Pancreas (tissue), 10 donors: ENCODE results near the gene SH3YL1. TPM values are rescaled to one million over a fixed set of nuclear protein-coding genes. Genes with fewer than 3 reads are reported as not detected.

Experiments
- ATAC-seq, 4 donors: fragments of 200-7000 bp; cut with Tn5 transposase; one replicate each; pipeline versions ENCODE4 v1.8.0 to v1.9.1; 2020; ENCODE audit warnings: mild to moderate bottlenecking in 4 of 4, moderate library complexity in 4 of 4
- DNase-seq, 6 donors: peaks; one replicate each; pipeline ENCODE4 v3.0.0-alpha.2; 2020
- FAIRE-seq: peaks from 2 replicates; lab custom pipeline; 2012; peaks lifted over from hg19 to GRCh38; lab: Jason Lieb, UNC
- H3K27ac ChIP-seq, 4 donors: fragments of 200-600 bp; sonication (generic); 1 replicate in 3 of 4; 2 replicates in 1 of 4; pipeline versions ENCODE4 v1.5.0 to v1.8.0; 2020
- H3K27me3 ChIP-seq, 4 donors: fragments of 200-600 bp; one replicate each; pipeline ENCODE4 v1.8.0; 2021
- H3K36me3 ChIP-seq, 3 donors: fragments of 200-600 bp; sonication (generic) in 1 of 3; one replicate each; pipeline versions ENCODE4 v1.5.0 to v1.8.0; 2020 to 2021
- H3K4me1 ChIP-seq, 3 donors: fragments of 200-600 bp; one replicate each; pipeline ENCODE4 v1.8.0; 2021
- H3K4me3 ChIP-seq, 4 donors: fragments of 200-600 bp; sonication (generic) in 2 of 4; one replicate each; pipeline versions ENCODE4 v1.5.0 to v1.8.0; 2020 to 2021
- H3K9me3 ChIP-seq, 4 donors: fragments of 200-600 bp; one replicate each; pipeline ENCODE4 v1.8.0; 2021
- WGBS, 2 donors: extraction: QIAGEN DNeasy Blood & Tissue Kit; methylation state at CpG; one replicate each; pipeline ENCODE4 v1.1.7; 2013; 5-methylcytosine and 5-hydroxymethylcytosine counted together
- intact Hi-C, 3 donors: fragments of 100-400 bp; cut with DNase I; formaldehyde crosslinking; loops; one replicate each; pipeline versions ENCODE4 v1.11.1 to v1.14.2; 2022
- polyA plus RNA-seq, 2 donors: library from polyadenylated mRNA; stranded (reverse); fragments of 200-250 nt; gene quantifications; one replicate each; pipeline ENCODE4 v1.2.3, GENCODE V29; 2013
- total RNA-seq, 6 donors: library from RNA; stranded (reverse); fragmentation: NEBNext Ultra II Directional in 4 of 6; extraction: Animal tissue kit (Norgen Biotek cat#: 25700) in 4 of 6; gene quantifications; one replicate each; pipeline versions ENCODE4 v1.2.1 to v1.2.4, GENCODE V29; 2021 to 2023
- TF ChIP-seq, protein P1 (sequence below), 4 donors: fragments of 200-600 bp; sonication (generic) in 3 of 4; IDR thresholded peaks; one replicate each; pipeline versions ENCODE4 v1.5.0 to v1.8.0; 2021; ENCODE audit warnings: antibody characterized with exemption in 4 of 4
- donor health status: healthy with polysubstance abuse.
- donor health status: DM: no; HTN: no; CAD: no; lungs with moderate emphysema.
- donor health status: DM: no; HTN: no; CAD: no.
- donor health status: control.
- donor health status: control.
- donor health status: Bipolar disorder and iron deficiency.
- donor health status: DM: yes; HTN: yes; CAD: no.
- donor health status: DM: no; HTN: no; CAD: no.
- donor health status: DM: no; HTN: no; CAD: no.
- donor health status: DM: yes; HTN: yes; CAD: no.

Gene SH3YL1
- total and polyA plus RNA-seq, 8 donors, result 63.7 to 162 (median 119) TPM

DNA sequence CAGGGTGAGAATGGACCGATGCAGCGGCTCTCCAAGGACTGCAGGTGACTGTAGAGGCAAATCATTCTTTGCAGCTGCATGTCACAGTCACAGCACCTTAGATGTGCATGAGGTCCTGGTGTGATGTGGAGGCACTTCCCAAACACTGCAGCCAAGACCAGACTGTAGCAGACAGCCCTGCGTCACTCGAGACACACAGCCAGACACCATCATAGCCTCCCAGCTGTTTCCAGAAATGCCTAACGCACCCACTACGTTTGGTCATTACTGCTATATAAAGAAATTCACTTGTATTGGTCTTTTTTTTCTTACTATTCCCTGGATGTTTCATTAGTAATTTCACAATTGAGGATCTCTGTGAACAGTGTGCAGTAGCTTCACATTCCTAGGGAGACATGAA lies 60.9 kb downstream of the SH3YL1 start:
- ATAC-seq, result peak in 1 of 4 donors; percentile 32
- Histone ChIP-seq H3K36me3 (no peaks in the 10 kb centered on the region), H3K27me3 (no peaks in the 10 kb centered on the region), H3K4me1 (peaks cover 0 to 8% (median 5%) of the 10 kb centered on the region in 3 donors), H3K27ac (no peak overlapping the region), H3K4me3 (no peak overlapping the region), H3K9me3 (no peaks in the 10 kb centered on the region)
- FAIRE-seq, result no peak
- no peak for DNase-seq
- WGBS, 2 donors, result 78 to 82% methylated on average over 6 of the region's 6 CpGs
- TF ChIP-seq, protein P1, sequence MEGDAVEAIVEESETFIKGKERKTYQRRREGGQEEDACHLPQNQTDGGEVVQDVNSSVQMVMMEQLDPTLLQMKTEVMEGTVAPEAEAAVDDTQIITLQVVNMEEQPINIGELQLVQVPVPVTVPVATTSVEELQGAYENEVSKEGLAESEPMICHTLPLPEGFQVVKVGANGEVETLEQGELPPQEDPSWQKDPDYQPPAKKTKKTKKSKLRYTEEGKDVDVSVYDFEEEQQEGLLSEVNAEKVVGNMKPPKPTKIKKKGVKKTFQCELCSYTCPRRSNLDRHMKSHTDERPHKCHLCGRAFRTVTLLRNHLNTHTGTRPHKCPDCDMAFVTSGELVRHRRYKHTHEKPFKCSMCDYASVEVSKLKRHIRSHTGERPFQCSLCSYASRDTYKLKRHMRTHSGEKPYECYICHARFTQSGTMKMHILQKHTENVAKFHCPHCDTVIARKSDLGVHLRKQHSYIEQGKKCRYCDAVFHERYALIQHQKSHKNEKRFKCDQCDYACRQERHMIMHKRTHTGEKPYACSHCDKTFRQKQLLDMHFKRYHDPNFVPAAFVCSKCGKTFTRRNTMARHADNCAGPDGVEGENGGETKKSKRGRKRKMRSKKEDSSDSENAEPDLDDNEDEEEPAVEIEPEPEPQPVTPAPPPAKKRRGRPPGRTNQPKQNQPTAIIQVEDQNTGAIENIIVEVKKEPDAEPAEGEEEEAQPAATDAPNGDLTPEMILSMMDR (IDR thresholded peaks at IDR 0.05), result no peak
- intact Hi-C loops, result no loop called here

DNA sequence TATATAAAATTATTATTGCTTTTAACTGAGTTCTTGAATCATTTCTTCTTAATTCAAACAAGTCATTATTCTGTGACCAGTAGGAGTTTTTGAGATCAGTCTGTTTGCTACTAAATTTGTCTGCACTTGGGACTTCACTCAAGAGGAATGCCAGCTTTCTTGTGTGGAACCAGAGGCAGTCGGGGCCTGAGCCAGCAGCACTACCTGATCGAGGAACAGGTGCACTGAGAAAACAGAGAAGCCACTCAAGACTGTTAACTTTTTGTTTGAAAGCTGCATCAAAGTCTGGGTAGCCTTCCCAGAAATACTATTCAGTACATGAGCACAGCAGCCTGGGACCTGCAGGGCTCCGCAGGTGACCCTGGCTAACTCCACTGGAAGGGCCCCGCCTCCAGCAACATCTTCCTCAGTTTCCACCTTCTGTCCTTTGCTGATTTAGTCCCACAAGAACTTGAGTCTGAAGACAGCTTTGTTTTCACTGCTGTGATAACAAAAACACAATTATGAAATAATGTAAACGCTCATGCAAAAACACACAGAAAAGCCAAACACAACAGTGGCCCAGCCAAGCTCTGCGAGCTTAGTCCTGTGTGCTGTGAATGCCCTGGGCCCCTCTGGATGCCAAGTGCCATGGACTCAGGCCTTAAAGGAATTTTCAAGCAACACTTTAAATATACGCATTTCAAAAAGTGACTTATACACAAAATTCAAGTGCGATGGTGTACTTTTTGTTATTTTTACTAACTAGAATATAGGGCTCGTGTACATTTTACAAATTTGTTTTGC lies 62.0 kb downstream of the SH3YL1 start:
- H3K27me3 ChIP-seq, result no peaks in the 10 kb centered on the region
- WGBS, 2 donors, result 61 to 68% methylated on average over 9 of the region's 9 CpGs
- ATAC-seq (peak in 2 of 4 donors; percentile 30 to 42), DNase-seq (no peak), FAIRE-seq (no peak)
- H3K27ac ChIP-seq, result no peak overlapping the region
- intact Hi-C loops, result no loop called here
- TF ChIP-seq, protein P1 (IDR thresholded peaks at IDR 0.05), result no peak
- H3K4me3 ChIP-seq, result no peak overlapping the region
- no peaks in the 10 kb centered on the region for H3K36me3 ChIP-seq
- H3K9me3 ChIP-seq, result no peaks in the 10 kb centered on the region
- H3K4me1 ChIP-seq, result peaks cover 0 to 8% (median 5%) of the 10 kb centered on the region in 3 donors

DNA sequence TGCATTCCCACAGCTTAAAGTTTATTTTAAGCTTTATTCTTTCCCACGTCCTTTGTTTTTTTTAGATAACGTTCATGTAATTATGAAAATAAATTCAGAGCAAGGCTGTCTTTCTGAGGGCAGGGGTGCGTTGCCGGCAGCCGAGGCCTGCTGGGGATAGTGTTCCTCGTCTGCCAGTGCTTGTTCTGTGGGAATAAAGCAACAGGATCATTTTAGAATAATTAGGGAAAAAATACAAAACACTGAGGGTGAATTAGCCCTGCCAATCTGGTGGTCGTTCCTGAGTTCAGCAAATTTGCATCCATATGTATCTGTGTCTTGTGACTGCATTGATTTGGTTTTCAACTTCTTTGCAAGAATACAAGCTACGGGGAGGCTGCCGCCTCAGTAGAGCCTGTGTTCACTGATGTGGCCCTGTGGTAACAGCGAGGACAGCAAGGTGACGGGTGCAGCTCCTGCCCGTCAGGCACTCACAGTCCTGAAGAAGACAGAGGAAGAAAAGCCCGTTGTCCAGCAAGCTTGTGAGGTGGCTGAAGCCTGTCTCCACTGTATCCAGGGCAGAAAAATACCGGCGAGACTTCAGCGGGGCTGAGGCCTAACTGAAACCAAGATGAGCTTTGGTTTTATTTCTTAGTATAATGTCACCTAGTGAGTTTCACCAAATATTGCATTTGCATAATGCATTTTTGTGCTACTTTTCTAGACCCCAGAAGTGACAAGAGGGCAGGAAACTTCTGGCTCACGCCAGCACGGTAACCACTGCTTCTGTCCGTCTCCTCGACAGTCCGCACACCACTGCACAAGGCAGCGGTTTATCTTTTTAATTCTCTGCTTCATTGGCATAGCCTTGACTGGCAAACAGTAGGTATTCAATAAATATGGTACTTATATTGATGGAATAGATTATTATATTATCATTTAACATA lies 64.5 kb downstream of the SH3YL1 start:
- ATAC-seq (no peak), FAIRE-seq (no peak), DNase-seq (no peak)
- 71 to 73% methylated on average over 22 of the region's 22 CpGs for WGBS, 2 donors
- Histone ChIP-seq H3K9me3 (no peaks in the 10 kb centered on the region), H3K36me3 (no peaks in the 10 kb centered on the region), H3K4me1 (peaks cover 0 to 8% (median 5%) of the 10 kb centered on the region in 3 donors), H3K27me3 (no peaks in the 10 kb centered on the region), H3K4me3 (no peak overlapping the region), H3K27ac (no peak overlapping the region)
- TF ChIP-seq, protein P1 (IDR thresholded peaks at IDR 0.05), result no peak
- intact Hi-C loops, result no loop called here

DNA sequence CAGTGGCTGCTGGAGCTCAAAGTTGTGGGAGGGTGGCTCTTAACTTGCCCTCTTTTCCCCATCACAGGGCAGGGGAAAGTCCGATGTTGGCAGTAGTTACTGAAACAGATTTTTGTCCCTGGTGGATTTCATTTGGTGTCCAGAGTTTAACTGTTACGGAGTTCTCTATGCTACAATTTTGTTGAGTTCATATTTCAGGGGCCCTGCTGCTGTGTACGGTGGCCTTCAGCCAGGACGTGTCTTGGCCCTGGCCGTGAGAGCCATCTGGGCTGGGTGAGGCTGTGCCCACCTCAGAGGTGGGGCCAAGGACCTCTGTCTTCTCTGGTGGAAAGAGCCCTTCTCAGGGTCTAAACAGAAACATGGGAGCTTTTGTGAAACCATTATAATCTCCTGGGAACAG lies 67.4 kb downstream of the SH3YL1 start:
- ATAC-seq, result no peak
- Histone ChIP-seq H3K36me3 (no peaks in the 10 kb centered on the region), H3K27ac (no peak overlapping the region), H3K4me3 (no peak overlapping the region), H3K4me1 (no peaks in the 10 kb centered on the region), H3K27me3 (no peaks in the 10 kb centered on the region), H3K9me3 (no peaks in the 10 kb centered on the region)
- no peak for FAIRE-seq
- TF ChIP-seq, protein P1 (IDR thresholded peaks at IDR 0.05), result no peak
- whole genome bisulfite sequencing, 2 donors, result 53 to 65% methylated on average over 5 of the region's 5 CpGs
- intact Hi-C loops, result no loop called here
- no peak for DNase-seq
